Hypothalamus (tissue), 51 donors: ENCODE data around the gene SPRED2.
"Not testable (repeated sequence)": the region's sequence is repeated elsewhere in the genome, so short reads cannot be mapped to it uniquely, and the experiment has no call there.

Experiments used
- DNase-seq, 51 donors: peaks; one replicate each; lab custom pipeline; 2025; lab: John Stamatoyannopoulos, UW

Gene SPRED2

DNA sequence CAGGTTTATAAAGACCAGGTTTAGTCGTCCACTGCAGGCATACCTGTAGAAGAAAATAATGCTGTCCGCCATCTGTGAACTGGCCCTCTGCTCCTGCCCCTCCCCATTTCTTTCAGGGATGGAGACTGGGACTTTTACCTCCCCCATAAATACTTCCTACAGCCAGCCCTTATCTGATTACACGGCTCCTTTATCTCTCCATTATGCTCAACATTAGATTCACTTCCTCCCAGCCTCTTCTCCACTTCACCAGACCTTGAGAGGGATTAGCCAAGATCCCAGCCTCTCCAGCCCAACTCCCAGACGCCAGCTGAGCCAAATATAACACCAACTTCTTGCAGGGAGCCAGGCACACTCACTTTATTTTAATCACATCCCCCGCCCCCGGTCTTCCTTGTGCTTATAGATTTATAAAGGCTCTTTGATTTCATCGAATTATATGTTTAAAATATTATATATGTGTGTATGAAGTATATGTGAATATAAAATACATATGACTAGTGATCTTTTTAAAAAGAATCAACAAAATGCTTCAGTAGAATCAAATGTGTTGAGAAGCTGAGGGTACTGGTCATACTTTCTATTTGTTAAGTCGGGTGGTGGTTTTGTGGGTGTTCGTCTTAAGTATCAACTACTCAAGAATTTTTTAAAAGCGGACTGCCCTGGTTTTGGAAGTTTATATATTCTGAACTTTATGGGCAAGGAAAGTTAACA lies 81.0 kb downstream of the SPRED2 start:
- peak in 1 of 51 donors; percentile 16 for DNase-seq

DNA sequence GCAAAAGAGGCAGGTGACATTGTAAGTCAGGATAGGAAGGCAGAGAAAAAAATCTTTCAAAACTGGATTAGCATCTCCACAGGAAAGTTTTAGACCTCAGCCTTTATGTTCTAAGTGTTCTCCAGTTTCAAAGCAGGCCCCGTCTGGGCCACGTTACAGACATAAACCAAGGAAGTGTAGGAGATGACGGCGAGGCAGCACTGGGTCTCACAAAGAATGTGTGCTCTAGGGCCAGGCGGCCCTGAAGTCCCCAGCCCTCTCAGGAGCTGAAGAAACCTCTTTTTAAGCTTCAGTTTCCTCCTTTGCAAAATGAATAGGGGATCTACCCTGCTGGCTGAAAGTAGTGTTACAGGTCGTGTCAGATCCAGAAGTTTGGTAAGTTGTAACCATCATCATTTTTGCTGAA lies 81.7 kb downstream of the SPRED2 start:
- no peak for DNase-seq

- DNase-seq = peak in 7 of 51 donors; percentile 4 to 28 (median 5)
Measured at GRCh38 chr2:65349863-65350262, 82.5 kb downstream of the SPRED2 start.

GRCh38 chr2:65347913-65348312 lies 84.5 kb downstream of the SPRED2 start:
- no peak for DNase-seq

DNA sequence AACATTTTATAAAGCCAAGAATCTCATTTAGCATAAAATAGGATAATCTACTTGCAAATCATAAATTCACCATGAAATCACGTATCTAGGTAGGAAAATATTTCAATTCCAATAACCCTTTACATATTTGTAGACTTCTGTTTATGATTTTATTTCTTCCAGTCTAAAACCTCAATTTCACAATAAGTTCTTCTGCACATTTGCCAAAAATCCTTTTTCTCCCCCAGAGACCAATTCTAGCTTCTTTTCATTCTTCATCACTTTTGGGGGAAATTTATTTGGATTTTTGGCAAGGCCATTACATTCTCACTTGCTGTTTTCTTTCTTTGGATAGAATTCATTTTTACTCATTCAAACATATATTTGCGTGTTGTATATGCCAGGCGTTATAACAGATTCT lies 86.8 kb downstream of the SPRED2 start:
- DNase-seq = no peak

DNA sequence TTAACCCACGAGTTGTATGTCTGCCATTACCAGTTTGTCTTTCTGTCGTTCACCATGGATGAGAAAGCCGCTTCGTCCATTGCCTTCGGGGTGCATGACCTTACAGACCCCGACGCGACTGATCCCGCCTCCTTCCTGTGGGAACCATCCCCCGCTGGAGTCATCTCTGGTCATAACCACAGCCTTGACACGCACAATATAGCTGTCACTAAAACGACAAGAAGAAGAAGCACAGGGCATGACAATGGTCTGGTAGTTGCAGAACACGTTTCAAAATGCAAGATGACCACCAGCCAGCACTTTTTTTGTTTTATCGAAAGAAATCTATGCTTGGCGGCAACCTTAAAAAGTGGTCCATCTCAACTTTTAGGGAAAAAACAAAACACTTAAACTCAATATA lies 87.7 kb downstream of the SPRED2 start:
- DNase-seq = no peak

DNA sequence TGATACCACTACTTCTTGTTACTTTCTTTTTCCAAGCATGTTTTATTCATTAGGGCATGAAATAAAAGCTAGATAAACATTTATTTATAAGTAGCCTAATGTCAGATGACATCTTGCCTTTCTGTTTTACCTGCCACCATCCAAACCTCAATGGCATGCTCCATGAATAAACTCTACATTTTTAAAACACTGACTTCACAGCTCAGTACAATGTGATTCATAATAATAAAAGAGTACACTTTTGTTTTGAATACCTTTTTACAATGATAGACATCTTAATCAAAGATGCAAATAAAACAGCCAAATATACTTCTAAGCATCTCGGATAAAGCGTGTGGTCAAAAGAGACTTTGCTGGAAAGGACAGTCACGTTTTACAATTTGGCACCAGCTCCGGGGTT lies 88.2 kb downstream of the SPRED2 start:
- DNase-seq = no peak

GRCh38 chr2:65343386-65343785 lies 89.0 kb downstream of the SPRED2 start:
- no peak for DNase-seq

GRCh38 chr2:65340898-65341681 lies 91.3 kb downstream of the SPRED2 start:
- DNase-seq = no peak

DNA sequence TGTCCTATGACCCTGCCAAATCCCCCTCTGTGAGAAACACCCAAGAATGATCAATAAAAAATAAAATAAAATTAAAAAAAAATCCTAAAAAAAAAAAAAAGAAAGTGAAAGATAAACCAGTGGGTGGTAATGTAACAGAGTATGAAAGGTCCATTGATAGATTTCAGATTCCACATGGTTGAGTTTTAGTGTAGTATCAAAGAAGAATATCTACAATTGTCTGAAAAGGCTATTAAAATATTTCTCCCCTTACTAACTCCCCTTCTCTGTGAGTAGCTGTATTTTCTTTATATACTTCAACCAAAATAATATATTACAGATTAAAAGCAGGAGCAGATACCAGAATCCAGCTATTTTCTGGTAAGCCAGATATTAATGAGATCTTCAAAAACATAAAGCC lies 92.8 kb downstream of the SPRED2 start:
- no peak for DNase-seq

DNA sequence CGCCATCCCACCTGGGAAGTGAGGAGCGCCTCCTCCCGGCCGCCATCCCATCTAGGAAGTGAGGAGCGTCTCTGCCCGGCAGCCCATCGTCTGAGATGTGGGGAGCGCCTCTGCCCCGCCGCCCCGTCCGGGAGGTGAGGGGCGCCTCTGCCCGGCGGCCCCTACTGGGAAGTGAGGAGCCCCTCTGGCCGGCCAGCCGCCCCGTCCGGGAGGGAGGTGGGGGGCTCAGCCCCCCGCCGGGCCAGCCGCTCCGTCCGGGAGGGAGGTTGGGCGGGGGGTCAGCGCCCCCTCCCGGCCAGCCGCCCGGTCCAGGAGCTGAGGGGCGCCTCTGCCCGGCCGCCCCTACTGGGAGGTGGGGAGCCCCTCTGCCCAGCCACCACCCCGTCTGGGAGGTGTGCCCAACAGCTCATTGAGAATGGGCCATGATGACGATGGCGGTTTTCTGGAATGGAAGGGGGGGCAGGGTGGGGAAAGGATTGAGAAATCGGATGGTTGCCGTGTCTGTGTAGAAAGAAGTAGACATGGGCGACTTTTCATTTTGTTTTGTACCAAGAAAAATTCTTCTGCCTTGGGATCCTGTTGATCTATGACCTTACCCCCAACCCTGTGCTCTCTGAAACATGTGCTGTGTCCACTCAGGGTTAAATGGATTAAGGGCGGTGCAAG lies 93.4 kb downstream of the SPRED2 start:
- not testable (repeated sequence) for DNase-seq

GRCh38 chr2:65337915-65338314 lies 94.5 kb downstream of the SPRED2 start:
- not testable (repeated sequence) for DNase-seq

DNA sequence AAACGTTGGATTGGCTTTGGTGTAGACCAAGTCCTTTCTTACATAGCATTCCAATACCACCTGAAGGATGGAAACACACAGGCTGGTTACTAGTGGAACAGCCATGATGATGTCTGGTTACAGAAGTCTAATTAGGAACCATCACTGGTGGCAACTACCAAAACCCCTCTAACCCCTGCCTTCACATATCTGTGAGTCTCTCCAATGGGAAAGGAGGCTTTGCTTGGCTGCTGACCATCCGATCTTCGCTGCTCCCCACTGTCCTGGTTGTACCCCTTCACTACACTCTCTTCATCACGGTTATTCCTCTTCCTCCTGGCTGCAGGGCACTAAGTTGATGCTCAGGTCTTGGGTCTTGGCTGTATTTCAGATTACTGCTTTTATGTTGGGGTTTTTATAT lies 97.7 kb downstream of the SPRED2 start:
- DNase-seq = no peak

DNA sequence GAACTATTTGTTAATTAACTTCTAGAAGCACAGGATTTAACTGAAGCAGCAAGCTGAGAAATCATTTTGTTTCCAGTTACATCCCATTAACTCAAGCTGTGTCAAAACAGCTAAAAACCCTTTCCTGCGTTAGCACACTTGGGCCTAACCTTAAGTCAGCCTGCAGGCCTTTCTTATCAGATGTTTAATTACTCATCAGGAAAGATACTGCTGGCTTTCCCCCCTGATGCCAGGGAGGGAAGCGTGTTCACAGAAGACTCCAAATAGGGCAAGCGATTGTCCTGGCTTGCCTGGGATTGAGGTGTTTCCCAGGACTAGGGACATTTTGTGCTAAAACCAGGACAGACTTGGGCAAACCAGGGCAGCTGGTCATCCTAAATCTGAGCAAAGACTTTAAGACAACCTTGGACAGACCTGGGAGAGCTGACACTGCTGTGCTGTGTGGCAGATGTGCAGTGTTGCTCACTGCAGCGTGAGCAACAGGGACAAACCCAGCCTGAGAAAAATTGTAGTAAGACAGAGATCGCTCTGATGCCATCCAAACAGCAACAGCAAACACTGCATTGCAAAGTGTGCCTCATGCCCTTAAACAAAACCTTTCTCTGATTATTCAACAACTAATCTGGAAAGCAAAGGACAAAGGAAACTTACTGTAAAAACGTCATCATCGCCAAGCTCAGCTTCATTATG lies 100.9 kb downstream of the SPRED2 start:
- no peak for DNase-seq

GRCh38 chr2:65329525-65329924 lies 102.9 kb downstream of the SPRED2 start:
- DNase-seq = no peak

DNA sequence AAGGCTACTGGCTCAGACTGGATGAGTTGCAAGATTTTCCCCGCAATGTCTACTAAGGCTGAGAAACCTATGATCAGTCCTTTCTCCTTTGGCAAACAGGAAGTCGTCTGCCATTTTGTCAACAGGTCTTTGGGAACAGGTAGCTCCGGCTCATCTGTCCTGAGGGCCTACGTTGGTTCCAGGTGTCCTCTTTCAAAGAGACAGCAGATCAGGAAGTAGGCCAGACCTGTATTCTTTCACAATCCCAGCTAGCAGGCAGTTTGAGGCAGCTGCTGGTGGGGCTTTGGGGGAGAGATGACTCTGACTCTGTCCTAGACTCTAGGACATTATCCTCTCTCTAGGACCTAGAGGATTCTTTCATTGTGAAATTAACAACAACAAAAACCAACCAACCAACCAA lies 106.1 kb downstream of the SPRED2 start:
- no peak for DNase-seq

GRCh38 chr2:65325066-65325465 lies 107.3 kb downstream of the SPRED2 start:
- no peak for DNase-seq

- no peak for DNase-seq
Measured at GRCh38 chr2:65320946-65321345, 111.5 kb downstream of the SPRED2 start.

- no peak for DNase-seq
Measured at GRCh38 chr2:65320042-65320725, 112.2 kb downstream of the SPRED2 start.

DNA sequence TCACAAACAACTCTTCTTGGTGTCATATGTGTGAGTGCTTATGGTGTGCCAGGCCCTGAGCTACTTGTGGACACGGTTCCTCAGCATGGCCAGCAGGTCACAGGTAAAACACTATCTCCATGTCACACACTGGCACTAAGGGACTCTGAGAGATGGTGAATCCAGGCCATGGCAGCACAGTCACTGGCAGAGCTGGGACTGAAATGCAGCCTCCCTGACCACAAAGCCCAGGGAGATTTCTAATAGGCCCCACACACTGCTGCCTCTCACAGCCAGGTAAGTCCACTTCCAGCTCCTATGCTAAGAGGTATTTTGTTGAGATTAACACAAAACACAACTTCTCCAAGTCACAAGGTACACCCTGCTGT lies 112.7 kb downstream of the SPRED2 start:
- DNase-seq = no peak
